Measurements from ENCODE around the gene CTAGE6.
A peak's percentile ranks its signal among the peaks of the same experiment; 100 is the strongest.
"Not testable (repeated sequence)": the region's sequence is repeated elsewhere in the genome, so short reads cannot be mapped to it uniquely, and the experiment has no call there.

CTAGE6 gene, protein sequence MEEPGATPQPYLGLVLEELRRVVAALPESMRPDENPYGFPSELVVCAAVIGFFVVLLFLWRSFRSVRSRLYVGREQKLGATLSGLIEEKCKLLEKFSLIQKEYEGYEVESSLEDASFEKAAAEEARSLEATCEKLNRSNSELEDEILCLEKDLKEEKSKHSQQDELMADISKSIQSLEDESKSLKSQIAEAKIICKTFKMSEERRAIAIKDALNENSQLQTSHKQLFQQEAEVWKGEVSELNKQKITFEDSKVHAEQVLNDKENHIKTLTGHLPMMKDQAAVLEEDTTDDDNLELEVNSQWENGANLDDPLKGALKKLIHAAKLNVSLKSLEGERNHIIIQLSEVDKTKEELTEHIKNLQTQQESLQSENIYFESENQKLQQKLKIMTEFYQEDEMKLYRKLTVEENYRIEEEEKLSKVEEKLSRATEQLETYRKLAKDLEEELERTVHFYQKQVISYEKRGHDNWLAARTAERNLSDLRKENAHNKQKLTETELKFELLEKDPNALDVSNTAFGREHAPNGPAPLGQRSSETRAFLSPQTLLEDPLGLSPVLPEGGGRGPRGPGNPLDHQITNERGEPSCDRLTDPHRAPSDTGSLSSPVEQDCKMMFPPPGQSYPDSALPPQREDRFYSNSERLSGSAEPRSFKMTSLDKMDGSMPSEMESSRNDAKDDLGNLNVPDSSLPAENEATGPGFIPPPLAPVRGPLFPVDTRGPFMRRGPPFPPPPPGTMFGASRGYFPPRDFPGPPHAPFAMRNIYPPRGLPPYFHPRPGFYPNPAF

DNA sequence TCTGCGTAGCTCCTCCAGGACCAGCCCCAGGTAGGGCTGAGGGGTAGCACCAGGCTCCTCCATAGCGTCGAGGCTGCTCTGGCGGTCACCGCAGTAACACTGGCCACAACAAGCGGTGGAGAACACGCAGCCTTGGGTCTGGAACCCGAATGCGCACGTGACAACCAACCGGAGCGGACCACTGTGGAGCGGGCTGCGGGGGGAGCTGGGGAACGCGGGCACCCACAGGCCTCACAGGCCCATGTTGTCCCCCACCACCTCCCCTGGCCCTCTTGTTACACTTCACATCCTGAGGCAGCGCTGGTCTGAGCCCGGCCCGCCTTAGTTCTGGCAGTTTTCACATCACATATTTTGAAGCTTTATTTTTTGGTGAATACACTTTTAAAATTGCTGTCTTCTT, at the start of gene CTAGE6:
TSS of gene CTAGE6 (minus strand) at position 101 of the 400 bp plus-strand sequence. CDS start at position 63, 38 bp downstream.
- not testable (repeated sequence) for DNase-seq (ENCODE audit: low spot score)

GRCh38 chr7:143806664-143807071, 49.2 kb upstream of the CTAGE6 start:
- DNase-seq (ENCODE audit: low spot score) = not testable (repeated sequence)

GRCh38 chr7:143797896-143798290, 40.4 kb upstream of the CTAGE6 start:
- DNase-seq (ENCODE audit: low spot score) = not testable (repeated sequence)

GRCh38 chr7:143797119-143797895, 39.8 kb upstream of the CTAGE6 start:
- not testable (repeated sequence) for DNase-seq (ENCODE audit: low spot score)

DNA sequence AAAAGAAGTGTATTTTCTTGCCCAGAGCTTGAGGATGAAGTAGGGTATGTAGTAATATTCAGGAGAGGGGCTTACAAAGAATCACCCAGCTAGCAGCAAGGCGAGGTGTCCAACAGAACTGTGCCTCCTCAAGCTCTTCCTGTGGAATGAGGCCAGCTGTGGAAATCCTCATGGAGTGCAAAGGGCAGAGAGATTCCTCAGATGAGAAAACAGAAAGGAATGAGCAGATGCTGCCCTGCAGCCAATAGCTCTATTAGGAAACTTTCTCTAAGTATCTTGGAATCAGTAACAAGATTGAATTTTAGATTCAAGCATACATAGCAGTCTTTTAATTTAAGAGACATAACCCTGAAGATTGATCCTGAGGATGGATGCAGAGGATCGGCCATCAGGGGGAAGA, 38.2 kb upstream of the CTAGE6 start:
- DNase-seq (ENCODE audit: low spot score) = not testable (repeated sequence)

- not testable (repeated sequence) for DNase-seq (ENCODE audit: low spot score)
Measured at GRCh38 chr7:143792633-143793032, 35.1 kb upstream of the CTAGE6 start.

DNA sequence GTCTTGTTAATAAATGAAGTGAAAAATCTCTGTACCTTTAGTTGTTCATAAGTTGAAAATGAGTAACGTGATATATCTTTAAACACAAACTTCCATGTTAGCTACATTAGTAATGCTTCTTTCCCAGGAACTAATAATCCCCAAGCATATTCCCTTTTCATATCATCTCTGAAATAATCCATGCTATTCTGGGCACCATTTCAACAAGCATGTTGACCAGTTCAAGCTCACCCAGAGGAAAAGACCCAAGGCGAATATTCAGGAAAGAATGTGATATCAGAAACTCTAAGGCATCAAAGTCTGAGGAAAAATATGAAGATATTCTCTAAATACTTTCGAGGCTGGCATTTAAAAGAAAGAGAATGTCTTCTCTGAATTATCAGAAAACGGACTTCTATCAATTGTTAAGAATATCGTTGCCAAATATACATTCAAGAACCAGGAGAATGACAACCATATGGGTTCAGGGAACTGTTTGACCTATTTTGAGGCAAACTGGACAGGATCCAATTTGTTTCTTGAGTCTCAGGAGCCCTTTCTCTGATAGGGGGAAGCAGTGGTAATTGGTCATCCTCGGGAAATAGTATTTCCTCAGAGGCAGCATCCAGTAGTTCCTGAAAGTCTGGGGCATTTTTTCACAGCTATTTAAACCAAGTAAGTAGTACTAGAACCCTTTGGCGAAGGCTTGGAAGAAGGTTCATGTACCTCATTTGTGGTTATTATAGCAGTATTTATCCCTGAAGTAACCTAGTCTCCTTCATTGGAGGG, 28.1 kb upstream of the CTAGE6 start:
- DNase-seq (ENCODE audit: low spot score) = not testable (repeated sequence)

- not testable (repeated sequence) for DNase-seq (ENCODE audit: low spot score)
Measured at GRCh38 chr7:143779591-143779990, 22.1 kb upstream of the CTAGE6 start.

DNA sequence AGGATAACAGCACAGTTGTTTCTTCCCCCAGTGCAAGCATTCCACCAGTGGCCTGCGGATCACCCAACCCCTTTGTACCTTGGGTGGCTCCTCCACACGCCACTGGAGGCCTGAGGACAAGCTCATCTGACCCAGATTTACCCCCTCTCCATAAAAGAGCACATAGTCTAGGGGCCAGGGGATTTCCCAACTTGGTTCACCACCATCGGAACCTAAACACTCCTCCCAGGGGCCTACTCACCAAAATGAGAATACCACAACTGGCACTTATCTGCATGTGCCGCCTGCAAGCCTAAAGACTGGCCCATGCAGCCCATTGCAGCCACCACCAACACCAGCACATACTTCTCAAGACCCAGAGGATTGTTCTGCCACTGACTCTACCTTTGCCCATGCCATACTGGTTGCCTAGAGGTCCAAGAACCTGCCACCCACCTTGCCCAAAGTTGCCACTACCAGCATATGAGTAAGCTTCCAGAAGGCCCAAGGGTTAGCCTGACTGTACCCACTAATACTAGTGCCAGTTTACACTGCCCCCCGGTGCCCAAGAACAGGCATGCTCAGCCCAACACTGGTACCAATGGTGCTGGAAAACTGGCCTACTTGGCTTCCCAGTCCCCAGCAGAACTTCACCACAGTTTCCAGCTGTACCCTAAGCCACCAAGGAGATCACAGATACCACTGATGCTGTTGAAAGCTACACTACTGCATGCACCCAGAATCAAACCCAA, 15.4 kb upstream of the CTAGE6 start:
- not testable (repeated sequence) for DNase-seq (ENCODE audit: low spot score)

- DNase-seq (ENCODE audit: low spot score) = not testable (repeated sequence)
Measured at GRCh38 chr7:143767531-143767930, 10.0 kb upstream of the CTAGE6 start.

DNA sequence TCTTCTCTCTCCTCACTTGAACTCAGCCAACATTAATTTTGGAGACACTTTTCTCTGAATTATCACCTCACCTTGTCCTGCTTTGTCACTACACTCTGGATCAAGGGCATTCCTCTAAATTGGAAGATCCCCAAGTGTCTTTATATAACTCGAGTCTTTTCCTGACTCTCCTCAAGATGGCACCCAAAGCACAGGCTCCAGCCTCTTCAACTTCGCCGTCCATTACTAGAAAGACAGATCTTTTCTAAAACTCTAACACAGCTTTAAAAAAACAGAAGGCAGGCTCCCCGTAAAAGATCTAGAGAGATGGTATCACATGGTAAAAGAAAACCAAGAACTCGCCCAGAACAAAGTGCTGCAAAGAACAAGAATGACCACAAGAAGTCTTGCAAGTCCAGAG, 8.2 kb upstream of the CTAGE6 start:
- DNase-seq (ENCODE audit: low spot score) = not testable (repeated sequence)

- not testable (repeated sequence) for DNase-seq (ENCODE audit: low spot score)
Measured at GRCh38 chr7:143763065-143763464, 5.6 kb upstream of the CTAGE6 start.

DNA sequence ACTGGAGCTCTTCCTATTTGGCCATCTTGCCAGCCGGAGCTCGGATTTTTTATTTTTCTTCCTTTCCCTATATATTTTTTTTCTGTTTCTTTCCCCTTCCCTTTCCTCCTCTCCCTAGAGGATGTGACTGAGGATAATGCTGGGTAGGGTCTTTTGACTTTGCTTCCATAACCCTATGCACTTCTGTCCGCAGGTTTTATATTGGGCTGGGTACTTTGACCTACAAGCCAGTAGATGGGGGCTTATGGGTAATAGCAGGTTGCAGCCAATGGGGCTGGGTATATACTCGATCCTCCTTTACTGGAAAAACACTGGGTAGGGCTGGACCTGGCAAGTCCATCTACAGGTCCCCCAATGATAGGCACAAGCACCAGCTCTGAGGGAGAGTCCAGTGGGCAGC, 12.2 kb downstream of the CTAGE6 start:
- DNase-seq (ENCODE audit: low spot score) = not testable (repeated sequence)

GRCh38 chr7:143737037-143737819, 20.3 kb downstream of the CTAGE6 start:
- DNase-seq (ENCODE audit: low spot score) = peak; percentile 51

GRCh38 chr7:143735962-143736361, 21.5 kb downstream of the CTAGE6 start:
- DNase-seq (ENCODE audit: low spot score) = no peak

DNA sequence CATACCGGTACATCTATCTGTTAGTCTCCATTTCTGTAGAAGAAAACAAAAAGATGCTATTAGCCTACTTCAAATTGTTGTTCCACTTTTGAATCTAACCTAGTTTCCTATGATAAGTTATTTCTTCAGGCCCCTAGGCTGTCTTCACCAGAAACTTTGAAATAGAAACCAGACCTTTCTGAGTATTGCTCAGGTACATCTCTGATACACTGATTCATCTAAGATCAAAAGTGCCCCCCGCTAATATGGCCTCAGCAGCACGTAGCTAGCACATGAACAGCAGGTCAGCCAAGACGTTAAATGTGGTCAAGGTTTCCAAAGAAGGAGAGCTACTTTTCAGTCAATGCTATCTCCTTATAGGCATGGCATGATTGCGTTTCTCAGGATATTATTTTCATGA, 23.6 kb downstream of the CTAGE6 start:
- DNase-seq (ENCODE audit: low spot score) = no peak

GRCh38 chr7:143728333-143728862, 29.1 kb downstream of the CTAGE6 start:
- DNase-seq (ENCODE audit: low spot score) = no peak

- not testable (repeated sequence) for DNase-seq (ENCODE audit: low spot score)
Measured at GRCh38 chr7:143727561-143727960, 29.9 kb downstream of the CTAGE6 start.

- not testable (repeated sequence) for DNase-seq (ENCODE audit: low spot score)
Measured at GRCh38 chr7:143726143-143726542, 31.4 kb downstream of the CTAGE6 start.

- DNase-seq (ENCODE audit: low spot score) = not testable (repeated sequence)
Measured at GRCh38 chr7:143720335-143720734, 37.2 kb downstream of the CTAGE6 start.

Data from kidney tubule cell (primary cell).